HG02610 (cell line): ENCODE measurements around the gene ATP2C1.
"Not testable (repeated sequence)": the region's sequence is repeated elsewhere in the genome, so short reads cannot be mapped to it uniquely, and the experiment has no call there.

Experiments used
- ATAC-seq: cut with Tn5 transposase; IDR thresholded peaks from one replicate; pipeline ENCODE4 v1.9.1; 2021; ENCODE audit warnings: mild to moderate bottlenecking, moderate library complexity; ENCODE audit not compliant: unreplicated experiment

Gene ATP2C1

GRCh38 chr3:131031660-131032059 is 137.8 kb downstream of the ATP2C1 start:
- ATAC-seq, result no peak

GRCh38 chr3:131033480-131034080 is 139.7 kb downstream of the ATP2C1 start:
- peak; percentile 59 for ATAC-seq

- no peak for ATAC-seq
Observed at GRCh38 chr3:131036200-131036816, 142.4 kb downstream of the ATP2C1 start.

- ATAC-seq, result no peak
Observed at GRCh38 chr3:131036986-131037385, 143.1 kb downstream of the ATP2C1 start.

- no peak for ATAC-seq
Observed at GRCh38 chr3:131038326-131038725, 144.4 kb downstream of the ATP2C1 start.

- not testable (repeated sequence) for ATAC-seq
Observed at GRCh38 chr3:131042271-131042985, 148.5 kb downstream of the ATP2C1 start.

- no peak for ATAC-seq
Observed at GRCh38 chr3:131047582-131047981, 153.7 kb downstream of the ATP2C1 start.

- no peak for ATAC-seq
Observed at GRCh38 chr3:131048030-131048429, 154.1 kb downstream of the ATP2C1 start.

- no peak for ATAC-seq
Observed at GRCh38 chr3:131050001-131050400, 156.1 kb downstream of the ATP2C1 start.

- ATAC-seq, result no peak
Observed at GRCh38 chr3:131053043-131053859, 159.4 kb downstream of the ATP2C1 start.
